OCI-LY7 (cell line): ENCODE results near the gene CYB5R4.

ENCODE experiments used
- EZH2phosphoT487 ChIP-seq: fragments of 200-600 bp; sonication (generic); IDR thresholded peaks from 2 replicates; pipeline ENCODE4 v1.6.1; 2018; ENCODE audit warnings: low read depth, borderline replicate concordance, mild to moderate bottlenecking, mixed run types, antibody characterized with exemption, low read length, moderate library complexity, mixed read lengths
- TF ChIP-seq, protein P1 (sequence below): fragments of 200-600 bp; sonication (generic); conservative IDR thresholded peaks from 2 replicates; pipeline ENCODE4 v1.5.1; 2014; ENCODE audit warnings: mild to moderate bottlenecking, antibody characterized with exemption, low read length, moderate library complexity, mixed read lengths

DNA sequence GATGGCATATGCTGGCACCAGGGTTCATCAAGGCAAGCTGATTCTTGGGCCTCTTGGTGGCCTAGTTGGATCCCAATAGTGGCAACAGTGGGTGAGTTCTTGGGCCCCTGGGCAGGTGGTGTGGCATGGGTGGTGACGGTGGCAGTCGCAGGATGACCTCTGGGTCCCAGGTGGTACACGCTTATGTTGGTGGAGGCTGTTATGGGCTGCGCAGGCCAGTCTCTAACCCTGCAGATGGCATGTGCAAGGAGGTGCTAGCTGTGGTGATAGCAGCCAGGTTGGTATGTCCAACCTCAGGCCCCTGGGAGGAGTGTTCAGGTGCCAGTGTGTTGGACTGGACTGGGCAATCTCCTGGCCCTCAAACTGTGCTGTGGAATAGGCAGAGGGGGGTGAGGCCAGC is 46.2 kb downstream of the CYB5R4 start:
- TF ChIP-seq, protein P1, sequence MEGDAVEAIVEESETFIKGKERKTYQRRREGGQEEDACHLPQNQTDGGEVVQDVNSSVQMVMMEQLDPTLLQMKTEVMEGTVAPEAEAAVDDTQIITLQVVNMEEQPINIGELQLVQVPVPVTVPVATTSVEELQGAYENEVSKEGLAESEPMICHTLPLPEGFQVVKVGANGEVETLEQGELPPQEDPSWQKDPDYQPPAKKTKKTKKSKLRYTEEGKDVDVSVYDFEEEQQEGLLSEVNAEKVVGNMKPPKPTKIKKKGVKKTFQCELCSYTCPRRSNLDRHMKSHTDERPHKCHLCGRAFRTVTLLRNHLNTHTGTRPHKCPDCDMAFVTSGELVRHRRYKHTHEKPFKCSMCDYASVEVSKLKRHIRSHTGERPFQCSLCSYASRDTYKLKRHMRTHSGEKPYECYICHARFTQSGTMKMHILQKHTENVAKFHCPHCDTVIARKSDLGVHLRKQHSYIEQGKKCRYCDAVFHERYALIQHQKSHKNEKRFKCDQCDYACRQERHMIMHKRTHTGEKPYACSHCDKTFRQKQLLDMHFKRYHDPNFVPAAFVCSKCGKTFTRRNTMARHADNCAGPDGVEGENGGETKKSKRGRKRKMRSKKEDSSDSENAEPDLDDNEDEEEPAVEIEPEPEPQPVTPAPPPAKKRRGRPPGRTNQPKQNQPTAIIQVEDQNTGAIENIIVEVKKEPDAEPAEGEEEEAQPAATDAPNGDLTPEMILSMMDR: no peak
- no peak for TF ChIP-seq EZH2phosphoT487
